ENCODE measurements around the gene POU2AF1. TPM values are rescaled to one million over a fixed set of nuclear protein-coding genes. Genes with fewer than 3 reads are reported as not detected.

The POU2AF1 gene
- total RNA-seq, 1 donor from 2014 or later = not detected

DNA sequence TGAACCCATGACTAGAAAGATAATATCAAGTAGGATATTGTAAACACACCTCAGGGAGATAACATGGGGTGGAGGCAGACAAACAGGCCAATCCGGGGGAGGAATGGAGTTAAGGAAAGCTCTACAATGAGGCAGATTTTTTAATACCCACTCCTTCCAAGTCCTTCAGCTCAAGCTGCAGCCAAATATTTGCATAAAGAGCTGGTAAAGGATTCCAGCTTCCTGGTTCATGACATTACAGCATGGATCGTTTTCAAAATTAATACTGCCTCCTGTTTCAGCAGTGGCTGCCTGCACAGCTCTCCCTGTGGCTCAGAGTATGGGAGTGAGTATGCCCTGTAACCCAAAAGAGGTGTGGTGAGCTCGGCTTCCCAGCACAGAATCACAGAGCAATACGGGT lies 75.6 kb downstream of the POU2AF1 start:
- H3K27me3 ChIP-seq = no peaks in the 10 kb centered on the region
- TF ChIP-seq POLR2AphosphoS5 (IDR thresholded peaks at IDR 0.05; ENCODE audit: insufficient read depth in 1 of 2, low read depth in 1 of 2) = peak in 1 of 2 donors; percentile 15
- TF ChIP-seq, protein P1, sequence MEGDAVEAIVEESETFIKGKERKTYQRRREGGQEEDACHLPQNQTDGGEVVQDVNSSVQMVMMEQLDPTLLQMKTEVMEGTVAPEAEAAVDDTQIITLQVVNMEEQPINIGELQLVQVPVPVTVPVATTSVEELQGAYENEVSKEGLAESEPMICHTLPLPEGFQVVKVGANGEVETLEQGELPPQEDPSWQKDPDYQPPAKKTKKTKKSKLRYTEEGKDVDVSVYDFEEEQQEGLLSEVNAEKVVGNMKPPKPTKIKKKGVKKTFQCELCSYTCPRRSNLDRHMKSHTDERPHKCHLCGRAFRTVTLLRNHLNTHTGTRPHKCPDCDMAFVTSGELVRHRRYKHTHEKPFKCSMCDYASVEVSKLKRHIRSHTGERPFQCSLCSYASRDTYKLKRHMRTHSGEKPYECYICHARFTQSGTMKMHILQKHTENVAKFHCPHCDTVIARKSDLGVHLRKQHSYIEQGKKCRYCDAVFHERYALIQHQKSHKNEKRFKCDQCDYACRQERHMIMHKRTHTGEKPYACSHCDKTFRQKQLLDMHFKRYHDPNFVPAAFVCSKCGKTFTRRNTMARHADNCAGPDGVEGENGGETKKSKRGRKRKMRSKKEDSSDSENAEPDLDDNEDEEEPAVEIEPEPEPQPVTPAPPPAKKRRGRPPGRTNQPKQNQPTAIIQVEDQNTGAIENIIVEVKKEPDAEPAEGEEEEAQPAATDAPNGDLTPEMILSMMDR (IDR thresholded peaks at IDR 0.05) = no peak
- no peak overlapping the region for H3K4me3 ChIP-seq
- intact Hi-C loops (cut with DNase I) = no loop called here
- H3K36me3 ChIP-seq = no peaks in the 10 kb centered on the region
- H3K27ac ChIP-seq = no peak overlapping the region
- H3K4me1 ChIP-seq = peaks cover 8% of the 10 kb centered on the region
- no peak for DNase-seq (ENCODE audit: extremely low spot score in 2 of 2)
- no peaks in the 10 kb centered on the region for H3K9me3 ChIP-seq

GRCh38 chr11:111302298-111302697 lies 76.8 kb downstream of the POU2AF1 start:
- H3K4me1 ChIP-seq = peaks cover 13% of the 10 kb centered on the region
- H3K4me3 ChIP-seq = no peak overlapping the region
- H3K27me3 ChIP-seq = no peaks in the 10 kb centered on the region
- no peak overlapping the region for H3K27ac ChIP-seq
- no peaks in the 10 kb centered on the region for H3K36me3 ChIP-seq
- TF ChIP-seq, protein P1 (IDR thresholded peaks at IDR 0.05) = no peak
- TF ChIP-seq POLR2AphosphoS5 (IDR thresholded peaks at IDR 0.05; ENCODE audit: insufficient read depth in 1 of 2, low read depth in 1 of 2) = no peak
- H3K9me3 ChIP-seq = no peaks in the 10 kb centered on the region
- intact Hi-C loops (cut with DNase I) = no loop called here
- no peak for DNase-seq (ENCODE audit: extremely low spot score in 2 of 2)

Small RNAs within 50 kb of the gene (microRNA-seq; reads per million reads assigned to microRNA genes)
- gene MIR4491 (ENCODE audit: borderline number of aligned reads, borderline replicate concordance) = not detected

Small RNAs within 50 kb of the gene (small RNA-seq; reads per million reads assigned to genes)
- not detected for gene MIR4491
- gene RNU2-60P = not detected

Other genes with a start within 250 kb of the POU2AF1 start
- not detected for gene POU2AF2, start 133.6 kb downstream of the POU2AF1 start, total RNA-seq
- 3.2 TPM for gene POU2AF3, start 80.7 kb downstream of the POU2AF1 start, total RNA-seq
- not detected for gene BTG4, start 133.1 kb upstream of the POU2AF1 start, total RNA-seq
- not detected for gene HOATZ, start 135.5 kb upstream of the POU2AF1 start, total RNA-seq
- 22.3 TPM for gene LAYN, start 161.4 kb upstream of the POU2AF1 start, total RNA-seq
- gene SIK2, start 223.2 kb upstream of the POU2AF1 start, total RNA-seq = 16.7 TPM

Data from vagina (tissue), 2 donors.